AG04450 (cell line): ENCODE measurements around the gene TNFRSF25. TPM values are rescaled to one million over a fixed set of nuclear protein-coding genes. Genes with fewer than 3 reads are reported as not detected.

ENCODE experiments used
- CTCF ChIA-PET: fragments of 300-600, 350-600 bp; formaldehyde crosslinking; extraction: SDS; loops from one replicate; lab custom pipeline; 2022; ENCODE audit warnings: antibody characterized with exemption, inconsistent platforms; lab: Charles Lee
- POLR2A ChIA-PET: fragments of 350-600 bp; formaldehyde crosslinking; extraction: SDS; loops from one replicate; lab custom pipeline; 2021; ENCODE audit warnings: antibody characterized with exemption, inconsistent platforms; lab: Yijun Ruan, JAX
- DNase-seq: peaks from one replicate; pipeline ENCODE4 v3.0.0-alpha.2; 2011; ENCODE audit warnings: low read depth, low spot score
- H3K27ac ChIP-seq: one replicate; pipeline ENCODE4 v1.5.1; 2012; ENCODE audit warnings: low read depth, low read length, control low read depth
- H3K27me3 ChIP-seq: one replicate; pipeline ENCODE4 v1.6.0; 2012; ENCODE audit warnings: low read length; ENCODE audit not compliant: control insufficient read depth, insufficient read depth
- H3K4me3 ChIP-seq: 2 replicates; pipeline ENCODE4 v1.5.1; 2011; ENCODE audit warnings: mild to moderate bottlenecking, low read depth, low read length, control low read depth
- H3K9me3 ChIP-seq: 2 replicates; pipeline ENCODE4 v1.5.1; 2012; ENCODE audit warnings: low read length; ENCODE audit not compliant: control insufficient read depth, insufficient read depth
- polyA plus RNA-seq: library from polyadenylated mRNA; depleted of rRNA; stranded (reverse); fragments of >200 nt; gene quantifications from 2 replicates; pipeline ENCODE4 v1.2.3, GENCODE V29; 2011
- TF ChIP-seq, protein P1 (sequence below): IDR thresholded peaks from 2 replicates; pipeline ENCODE4 v1.5.1; 2011; ENCODE audit warnings: low read depth, low read length, control low read depth, inconsistent platforms

TNFRSF25 gene
- polyA plus RNA-seq, 1 experiment = 2.7 TPM

DNA sequence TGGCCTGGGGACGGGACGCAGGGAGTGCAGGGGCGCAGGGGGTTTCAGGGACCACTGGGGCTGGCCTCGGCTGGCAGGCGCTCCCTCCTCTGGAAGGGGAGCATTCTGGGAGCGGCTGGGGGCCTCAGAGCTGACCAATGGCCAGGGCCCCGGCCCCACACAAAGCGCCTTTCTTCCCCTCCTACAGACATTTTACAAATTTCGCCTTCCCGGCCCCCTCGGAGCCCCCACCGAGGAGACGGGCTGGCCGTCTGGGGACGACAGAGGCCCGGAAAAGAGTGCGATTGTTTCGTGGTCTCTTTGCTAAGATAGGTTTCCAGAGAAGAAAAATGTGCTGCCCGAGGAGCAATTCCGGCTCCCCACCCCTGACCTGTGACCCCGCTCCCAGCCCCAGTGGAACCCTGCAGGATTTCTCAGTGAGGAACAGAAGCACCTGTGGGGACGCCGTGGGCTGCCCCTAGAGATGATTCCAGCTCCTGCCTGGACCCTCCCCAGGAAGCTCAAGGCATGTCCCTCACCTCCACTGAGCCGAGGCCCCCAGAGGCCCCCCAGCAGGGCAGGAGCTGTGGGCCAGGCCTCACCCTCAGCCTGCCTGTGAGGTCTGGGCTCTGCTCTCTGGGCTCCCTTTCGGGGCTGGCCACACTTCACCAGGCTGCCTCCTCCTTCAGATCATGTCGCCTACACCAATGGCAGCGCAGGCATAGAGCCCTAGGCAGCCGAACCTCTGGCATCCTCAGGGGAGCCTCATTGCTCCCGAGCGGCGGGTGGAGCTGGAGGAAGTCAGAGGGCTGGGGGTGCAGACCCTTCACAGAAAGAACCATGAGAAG lies 40.5 kb upstream of the TNFRSF25 start:
- TF ChIP-seq, protein P1, sequence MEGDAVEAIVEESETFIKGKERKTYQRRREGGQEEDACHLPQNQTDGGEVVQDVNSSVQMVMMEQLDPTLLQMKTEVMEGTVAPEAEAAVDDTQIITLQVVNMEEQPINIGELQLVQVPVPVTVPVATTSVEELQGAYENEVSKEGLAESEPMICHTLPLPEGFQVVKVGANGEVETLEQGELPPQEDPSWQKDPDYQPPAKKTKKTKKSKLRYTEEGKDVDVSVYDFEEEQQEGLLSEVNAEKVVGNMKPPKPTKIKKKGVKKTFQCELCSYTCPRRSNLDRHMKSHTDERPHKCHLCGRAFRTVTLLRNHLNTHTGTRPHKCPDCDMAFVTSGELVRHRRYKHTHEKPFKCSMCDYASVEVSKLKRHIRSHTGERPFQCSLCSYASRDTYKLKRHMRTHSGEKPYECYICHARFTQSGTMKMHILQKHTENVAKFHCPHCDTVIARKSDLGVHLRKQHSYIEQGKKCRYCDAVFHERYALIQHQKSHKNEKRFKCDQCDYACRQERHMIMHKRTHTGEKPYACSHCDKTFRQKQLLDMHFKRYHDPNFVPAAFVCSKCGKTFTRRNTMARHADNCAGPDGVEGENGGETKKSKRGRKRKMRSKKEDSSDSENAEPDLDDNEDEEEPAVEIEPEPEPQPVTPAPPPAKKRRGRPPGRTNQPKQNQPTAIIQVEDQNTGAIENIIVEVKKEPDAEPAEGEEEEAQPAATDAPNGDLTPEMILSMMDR = no peak
- ChIA-PET CTCF (interaction anchor here (0.8 to 2.0 kb wide), 3 partner anchors 17 to 48 kb away, joined by 3 to 12 read pairs (median 11); partner anchors contain the start of gene TAS1R1), POLR2A (no interaction called here)
- Histone ChIP-seq H3K27ac (no peak overlapping the region), H3K9me3 (no peaks in the 10 kb centered on the region; the same call in 1 of the 2 replicates), H3K27me3 (peaks cover 5% of the 10 kb centered on the region), H3K4me3 (no peak overlapping the region)
- no peak for DNase-seq

DNA sequence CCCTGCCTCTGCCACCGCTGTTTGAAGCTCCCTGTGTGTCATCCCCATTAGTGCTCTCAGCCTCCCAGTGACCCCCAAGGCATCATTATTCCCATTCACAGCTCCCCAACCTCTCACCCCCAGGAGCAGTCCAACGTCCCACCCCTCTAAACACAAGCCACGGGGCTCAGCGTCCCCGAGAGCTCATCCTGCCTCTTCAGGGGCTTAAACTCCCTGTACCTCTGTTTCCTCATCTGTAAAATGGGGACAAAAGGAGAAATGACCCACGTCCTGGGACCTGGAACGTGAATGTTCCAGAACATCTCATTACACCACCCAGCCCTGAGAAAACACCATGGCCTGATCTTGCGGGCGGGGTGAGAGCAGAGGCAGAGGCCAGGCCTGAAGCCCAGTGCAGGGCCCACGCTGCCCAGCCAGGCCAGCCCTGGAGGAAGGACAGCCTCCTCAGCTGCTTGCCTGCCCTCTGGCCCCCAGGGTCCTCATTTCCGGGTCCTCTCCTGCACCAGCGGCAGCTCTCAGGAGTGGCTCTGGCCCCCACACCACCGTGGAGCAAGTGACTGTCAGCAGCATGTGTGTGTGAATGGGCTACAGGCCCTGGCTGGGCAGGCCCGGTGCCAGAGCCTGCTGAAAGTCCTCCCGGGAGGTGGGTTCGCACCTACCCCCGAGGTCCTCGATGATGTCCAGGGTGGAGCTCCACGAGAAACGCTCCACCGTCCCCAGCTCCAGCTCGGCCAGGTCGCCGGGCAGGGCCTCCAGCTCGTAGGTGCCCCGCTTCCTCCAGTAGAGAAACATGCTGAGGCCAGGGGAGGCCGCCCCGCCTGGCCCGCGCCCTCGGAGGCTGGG lies 39.6 kb upstream of the TNFRSF25 start:
- Histone ChIP-seq H3K9me3 (no peaks in the 10 kb centered on the region; the same call in 1 of the 2 replicates), H3K27ac (no peak overlapping the region), H3K4me3 (no peak overlapping the region), H3K27me3 (peaks cover 8% of the 10 kb centered on the region)
- ChIA-PET CTCF (interaction anchor here (1.3 to 2.0 kb wide), 2 partner anchors 16 to 49 kb away, joined by 4 to 11 read pairs; partner anchors contain the start of gene TAS1R1), POLR2A (no interaction called here)
- TF ChIP-seq, protein P1 = no peak
- no peak for DNase-seq

DNA sequence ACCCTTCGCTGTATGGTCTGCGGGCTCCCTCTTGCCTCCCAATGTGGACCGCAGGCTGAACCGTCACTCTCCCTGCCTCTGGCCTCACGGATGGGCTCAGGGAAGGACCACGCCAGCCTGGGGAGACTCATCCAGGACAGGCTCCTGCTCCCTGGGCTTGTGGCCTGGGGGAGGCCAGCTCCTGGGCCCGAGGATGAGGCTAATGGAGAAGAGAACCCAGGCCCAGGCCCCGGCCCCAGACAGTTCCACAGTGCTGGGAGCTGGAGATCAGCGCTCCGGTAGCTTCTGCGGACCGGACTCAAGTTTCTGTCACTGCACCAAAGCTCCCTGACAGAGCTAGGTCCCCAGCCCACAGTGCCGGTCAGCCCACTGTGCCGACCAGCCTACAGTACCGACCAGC lies 38.9 kb upstream of the TNFRSF25 start:
- ChIA-PET POLR2A (no interaction called here), CTCF (interaction anchor here (1.3 to 2.0 kb wide), 2 partner anchors 15 to 50 kb away, joined by 4 to 11 read pairs; partner anchors contain the start of gene TAS1R1)
- peaks cover 8% of the 10 kb centered on the region for H3K27me3 ChIP-seq
- H3K4me3 ChIP-seq = no peak overlapping the region
- TF ChIP-seq, protein P1 = no peak
- no peak overlapping the region for H3K27ac ChIP-seq
- DNase-seq = no peak
- H3K9me3 ChIP-seq = no peaks in the 10 kb centered on the region; the same call in 1 of the 2 replicates

DNA sequence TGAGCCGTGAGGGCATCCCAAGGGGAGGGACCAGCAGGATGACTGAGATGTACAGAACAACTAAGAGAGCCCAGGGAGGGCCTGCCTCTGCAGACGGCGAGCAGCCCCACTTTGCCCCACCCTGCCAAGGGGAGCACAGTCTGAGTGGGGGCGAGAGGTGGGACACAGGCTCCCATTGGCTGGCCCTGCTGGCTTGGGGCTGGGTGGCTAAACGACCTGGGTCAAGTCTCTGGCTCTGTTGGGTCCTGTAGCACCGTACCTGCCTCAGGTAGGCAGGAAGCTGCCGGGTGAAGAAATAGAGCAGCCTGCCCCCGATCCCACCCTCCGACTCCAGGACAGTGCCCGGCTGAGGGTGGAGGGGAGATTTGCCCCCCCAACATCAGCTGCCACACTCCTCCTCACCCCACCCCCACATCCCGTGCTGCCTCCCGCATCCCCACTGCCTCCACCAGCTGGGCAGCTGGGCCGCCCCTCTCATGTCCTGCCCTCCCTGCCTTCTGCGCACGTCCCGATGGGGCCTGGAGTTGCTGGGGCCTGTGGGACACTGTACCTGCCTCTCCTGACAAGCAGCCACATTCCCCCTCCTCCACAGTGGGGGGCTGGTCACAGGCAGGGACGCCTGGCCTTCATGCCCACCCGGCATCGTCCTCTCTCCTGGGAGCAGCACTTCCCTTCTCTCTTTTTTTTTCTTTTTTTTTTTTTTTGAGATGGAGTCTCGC lies 38.1 kb upstream of the TNFRSF25 start:
- TF ChIP-seq, protein P1 = no peak
- Histone ChIP-seq H3K27ac (no peak overlapping the region), H3K9me3 (no peaks in the 10 kb centered on the region; the same call in 1 of the 2 replicates), H3K4me3 (no peak overlapping the region), H3K27me3 (peaks cover 6% of the 10 kb centered on the region)
- POLR2A ChIA-PET = no interaction called here
- no peak for DNase-seq
- CTCF ChIA-PET = interaction anchor here (1.3 to 2.6 kb wide), 4 partner anchors 14 to 51 kb away, joined by 4 to 11 read pairs (median 8); partner anchors contain the start of gene TAS1R1
